GM19397 (cell line): Measurements from ENCODE around the gene HHLA2.
"Not testable (repeated sequence)": the region's sequence is repeated elsewhere in the genome, so short reads cannot be mapped to it uniquely, and the experiment has no call there.

Experiments
- ATAC-seq: cut with Tn5 transposase; IDR thresholded peaks from one replicate; pipeline ENCODE4 v1.9.1; 2021; ENCODE audit warnings: mild to moderate bottlenecking, moderate library complexity; ENCODE audit not compliant: unreplicated experiment

Gene HHLA2

GRCh38 chr3:108296239-108296638 is at the start of gene HHLA2:
Gene HHLA2, plus strand, starts transcription at chr3:108296548. Its CDS starts 55,266 bp downstream, at chr3:108351814.
- no peak for ATAC-seq

- no peak for ATAC-seq
Observed at GRCh38 chr3:108250626-108251025, 45.7 kb upstream of the HHLA2 start.

GRCh38 chr3:108251265-108251664 is 45.1 kb upstream of the HHLA2 start:
- no peak for ATAC-seq

- ATAC-seq: no peak
Observed at GRCh38 chr3:108251844-108252243, 44.5 kb upstream of the HHLA2 start.

- ATAC-seq: no peak
Observed at GRCh38 chr3:108255131-108255530, 41.2 kb upstream of the HHLA2 start.

GRCh38 chr3:108264534-108265298 is 31.6 kb upstream of the HHLA2 start:
- peak; percentile 84 for ATAC-seq

- ATAC-seq: not testable (repeated sequence)
Observed at GRCh38 chr3:108268235-108268634, 28.1 kb upstream of the HHLA2 start.

GRCh38 chr3:108271626-108272025 is 24.7 kb upstream of the HHLA2 start:
- no peak for ATAC-seq

GRCh38 chr3:108279066-108279465 is 17.3 kb upstream of the HHLA2 start:
- ATAC-seq: not testable (repeated sequence)

GRCh38 chr3:108280476-108280875 is 15.9 kb upstream of the HHLA2 start:
- no peak for ATAC-seq

- no peak for ATAC-seq
Observed at GRCh38 chr3:108281670-108282069, 14.7 kb upstream of the HHLA2 start.

- no peak for ATAC-seq
Observed at GRCh38 chr3:108283006-108283405, 13.3 kb upstream of the HHLA2 start.

- no peak for ATAC-seq
Observed at GRCh38 chr3:108283989-108284388, 12.4 kb upstream of the HHLA2 start.

GRCh38 chr3:108285176-108285575 is 11.2 kb upstream of the HHLA2 start:
- ATAC-seq: no peak

- ATAC-seq: peak; percentile 71
Observed at GRCh38 chr3:108287146-108287545, 9.2 kb upstream of the HHLA2 start.

- not testable (repeated sequence) for ATAC-seq
Observed at GRCh38 chr3:108288193-108288592, 8.2 kb upstream of the HHLA2 start.

GRCh38 chr3:108289159-108289558 is 7.2 kb upstream of the HHLA2 start:
- no peak for ATAC-seq

GRCh38 chr3:108292450-108292849 is 3.9 kb upstream of the HHLA2 start:
- ATAC-seq: peak; percentile 3

GRCh38 chr3:108292905-108293328 is 3.4 kb upstream of the HHLA2 start:
- peak; percentile 79 for ATAC-seq

GRCh38 chr3:108293858-108294257 is 2.5 kb upstream of the HHLA2 start:
- ATAC-seq: no peak

GRCh38 chr3:108295421-108296175 is 750 bp upstream of the HHLA2 start:
- ATAC-seq: no peak

- no peak for ATAC-seq
Observed at GRCh38 chr3:108297647-108298046, 1.3 kb downstream of the HHLA2 start.
